AG09319 (cell line): ENCODE results near the gene SERP2.
A peak's percentile ranks its signal among the peaks of the same experiment; 100 is the strongest.

Experiments
- DNase-seq: peaks from one replicate; pipeline ENCODE4 v3.0.0-alpha.2; 2010; ENCODE audit warnings: low read depth; ENCODE audit errors: extremely low read depth
- CTCF ChIP-seq: IDR thresholded peaks from 2 replicates; pipeline ENCODE4 v1.5.1; 2011; ENCODE audit warnings: low read depth, mild to moderate bottlenecking, inconsistent platforms, low read length, moderate library complexity

Gene SERP2

GRCh38 chr13:44368062-44368591 is 5.5 kb upstream of the SERP2 start:
- no peak for TF ChIP-seq CTCF
- peak; percentile 78 for DNase-seq

GRCh38 chr13:44368599-44369368 is 4.8 kb upstream of the SERP2 start:
- no peak for TF ChIP-seq CTCF
- no peak for DNase-seq

GRCh38 chr13:44371421-44371820 is 2.2 kb upstream of the SERP2 start:
- no peak for DNase-seq
- TF ChIP-seq CTCF: no peak

- no peak for DNase-seq
- TF ChIP-seq CTCF: no peak
These were observed 400 bp upstream of the SERP2 start for GRCh38 chr13:44373247-44373600.

- DNase-seq: no peak
- TF ChIP-seq CTCF: no peak
These were observed 706 bp downstream of the SERP2 start for GRCh38 chr13:44374348-44374712.

- no peak for DNase-seq
- TF ChIP-seq CTCF: no peak
These were observed 4.7 kb downstream of the SERP2 start for GRCh38 chr13:44378277-44378676.

GRCh38 chr13:44379885-44380284 is 6.3 kb downstream of the SERP2 start:
- TF ChIP-seq CTCF: no peak
- no peak for DNase-seq
